Measurements from ENCODE around the gene RAD51B.

RAD51B gene

DNA sequence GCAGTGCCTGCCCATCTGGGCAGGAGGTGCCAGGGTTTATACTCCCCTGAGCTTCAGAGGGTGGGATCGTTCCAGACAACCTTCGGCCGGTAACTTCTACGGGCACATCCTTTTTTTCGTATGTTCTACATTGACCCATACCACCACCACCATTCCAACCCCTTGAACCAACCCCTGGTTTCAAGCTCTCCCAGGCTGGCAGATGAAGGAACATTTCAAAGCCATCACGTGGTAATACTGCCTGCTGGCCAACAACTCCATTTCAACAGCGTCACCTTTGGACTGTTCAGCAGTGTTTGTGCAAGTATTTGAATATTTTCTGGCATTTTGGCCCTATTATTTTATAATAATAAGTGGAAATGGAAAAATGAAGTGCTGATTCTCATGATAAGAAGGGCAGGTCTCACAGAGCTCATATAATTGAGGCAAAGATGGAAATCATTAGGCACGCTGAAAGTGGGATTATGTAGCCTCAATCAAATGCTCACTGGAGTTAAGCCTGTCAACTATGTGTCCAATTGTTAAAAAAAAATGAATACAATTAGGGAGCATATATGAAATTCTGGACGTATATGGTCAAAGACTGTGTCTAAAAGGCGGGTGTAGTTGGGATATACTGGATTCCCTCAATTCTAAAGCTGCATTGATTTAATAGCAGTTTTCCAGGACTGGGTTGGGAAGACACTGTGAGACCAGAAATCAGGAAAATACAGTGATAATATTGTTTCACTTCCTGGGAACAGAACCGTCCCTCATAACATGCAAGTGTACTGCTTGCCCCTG, 811.2 kb downstream of the RAD51B start:
- no peak for DNase-seq

- DNase-seq, result no peak
These were observed 811.9 kb downstream of the RAD51B start for GRCh38 chr14:68631394-68632053.

DNA sequence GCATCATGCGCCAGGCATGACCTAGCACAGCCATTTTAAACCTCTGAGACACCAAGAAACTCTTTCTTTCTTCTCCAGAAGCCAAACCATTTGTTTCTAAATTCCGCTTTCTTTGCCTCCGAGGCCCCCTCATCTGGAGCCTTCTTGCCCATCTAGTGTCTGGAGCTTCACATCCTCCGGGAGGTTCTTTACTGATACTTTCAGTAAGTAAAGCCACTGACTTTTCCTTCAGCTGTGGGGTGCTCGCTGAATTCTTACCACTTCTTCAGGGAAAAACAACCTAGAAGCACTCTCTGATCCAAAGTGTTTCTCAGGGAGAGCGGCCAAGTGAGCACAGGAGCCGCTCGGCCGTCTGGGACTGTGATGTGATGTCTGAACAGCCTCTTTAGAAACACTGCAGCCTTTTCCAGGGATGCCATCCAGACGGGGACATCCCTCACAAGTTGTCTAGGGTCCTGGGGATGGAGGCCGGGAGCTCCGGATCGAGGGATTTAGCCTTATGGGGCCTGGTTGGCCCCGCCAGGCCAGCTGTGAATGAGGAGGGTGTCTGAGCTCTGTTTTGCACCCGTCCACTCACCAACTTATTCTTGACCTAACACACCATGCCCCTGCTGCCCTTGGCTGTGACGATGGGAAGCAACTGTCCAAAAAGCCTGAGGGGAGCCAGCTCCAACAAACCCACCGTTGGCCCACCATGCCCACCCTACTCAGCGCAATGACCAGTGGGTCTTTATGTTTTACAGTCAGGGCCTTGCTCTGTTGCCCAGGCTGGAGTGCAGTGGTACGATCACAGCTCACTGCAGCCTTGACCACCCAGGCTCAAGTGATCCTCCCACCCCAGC, 812.7 kb downstream of the RAD51B start:
- DNase-seq, result no peak

GRCh38 chr14:68633131-68633991, 813.8 kb downstream of the RAD51B start:
- DNase-seq, result peak in 1 of 2 donors; percentile 32

- no peak for DNase-seq
These were observed 814.8 kb downstream of the RAD51B start for GRCh38 chr14:68634332-68634731.

GRCh38 chr14:68634874-68635595, 815.5 kb downstream of the RAD51B start:
- DNase-seq, result no peak

DNA sequence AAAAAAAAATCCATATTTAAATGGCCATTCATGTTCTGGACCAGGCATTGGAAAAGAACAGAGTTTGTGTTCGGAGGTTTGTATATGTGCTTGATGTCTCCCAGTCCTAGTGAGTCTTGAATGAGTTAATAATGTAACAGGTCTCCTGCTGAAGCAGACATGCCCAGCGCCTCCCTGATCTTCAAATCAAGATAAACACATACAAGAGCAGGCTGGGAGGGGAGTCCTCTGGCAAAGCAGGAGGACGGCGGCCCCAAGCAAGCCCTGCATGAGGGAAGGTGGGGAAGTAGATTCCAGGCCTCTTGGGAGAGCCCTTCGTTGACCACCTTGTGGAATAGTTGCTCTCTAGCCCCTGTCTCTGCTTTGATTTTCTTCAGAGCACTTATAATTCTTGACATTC, 817.0 kb downstream of the RAD51B start:
- DNase-seq, result no peak

DNA sequence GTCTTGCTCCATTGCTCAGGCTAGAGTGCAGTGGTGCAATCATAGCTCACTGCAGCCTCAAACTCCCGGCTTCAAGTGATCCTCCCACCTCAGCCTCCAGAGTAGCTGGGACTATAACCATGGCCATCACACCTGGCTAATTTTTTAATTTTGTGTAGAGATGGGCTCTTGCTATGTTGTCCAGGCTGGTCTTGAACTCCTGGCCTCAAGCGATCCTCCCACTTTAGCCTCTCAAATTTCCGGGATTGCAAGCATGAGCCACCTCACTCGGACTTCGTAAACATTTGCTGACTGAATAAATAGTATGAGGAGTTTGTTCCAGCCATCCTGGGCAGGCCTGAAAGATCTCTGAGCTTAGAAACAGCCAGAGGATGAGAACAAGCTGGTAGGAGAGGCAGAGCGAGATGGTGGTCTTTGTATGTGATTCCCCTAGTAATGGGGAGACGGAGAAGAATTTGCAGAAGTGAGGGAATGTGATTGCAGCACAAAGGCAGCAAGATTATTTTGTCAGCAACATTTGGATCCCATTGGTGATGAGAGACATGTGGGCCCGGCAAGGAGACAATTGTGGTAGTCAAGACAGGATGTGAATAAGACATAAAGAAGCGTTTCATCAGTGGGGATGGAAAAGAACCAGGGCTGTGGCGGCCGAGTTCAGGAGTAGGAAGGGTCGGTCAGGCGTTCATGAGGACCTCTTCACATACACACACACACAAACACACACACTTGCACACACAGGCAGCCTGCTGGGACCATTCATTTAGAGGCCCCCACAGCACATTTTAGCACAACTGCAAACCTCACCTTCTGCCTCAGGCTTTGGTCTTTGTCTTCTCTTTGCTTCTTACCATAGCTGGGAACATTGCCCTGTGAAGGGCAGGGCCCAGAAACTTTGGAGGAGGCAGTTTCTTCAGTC, 817.8 kb downstream of the RAD51B start:
- peak; percentile 50 to 62 for DNase-seq

GRCh38 chr14:68638141-68638999, 818.8 kb downstream of the RAD51B start:
- DNase-seq, result no peak

DNA sequence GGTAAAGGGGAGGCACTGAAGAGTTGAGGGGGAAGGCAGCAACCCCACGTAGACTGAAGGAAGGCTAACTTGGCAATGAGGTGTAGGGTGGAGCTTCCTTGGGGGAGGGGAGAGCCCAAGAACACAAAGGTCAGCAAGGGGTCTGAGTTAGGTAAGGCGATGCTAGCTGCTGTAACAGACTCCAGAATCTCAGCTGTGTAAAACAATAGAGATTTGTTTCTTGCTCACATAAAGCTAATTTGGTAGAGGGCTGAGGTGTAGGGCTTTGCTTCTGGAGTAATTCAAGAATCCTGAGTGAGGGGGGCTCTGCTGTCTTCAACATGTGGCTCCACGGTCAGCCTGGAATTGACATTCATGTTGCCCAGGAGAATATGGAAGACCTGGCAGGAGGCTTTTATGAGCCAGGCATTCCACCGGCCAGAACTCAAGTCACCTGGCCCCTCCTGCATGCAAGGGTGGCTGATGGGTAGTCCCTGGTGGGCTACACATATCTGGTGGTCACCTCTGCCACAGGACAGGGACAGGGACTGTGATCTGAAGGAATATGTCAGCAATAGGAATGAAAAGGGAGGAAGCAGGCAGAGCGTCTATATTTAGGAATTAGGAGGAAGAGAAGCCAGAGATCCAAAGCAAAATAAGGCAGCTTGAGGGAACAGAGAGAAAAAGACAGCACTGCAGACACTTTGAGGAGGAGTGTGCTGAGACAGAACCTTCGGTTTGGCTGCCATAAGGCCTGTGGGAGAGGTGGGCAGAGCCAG, 819.6 kb downstream of the RAD51B start:
- DNase-seq, result no peak

- DNase-seq, result no peak
These were observed 820.4 kb downstream of the RAD51B start for GRCh38 chr14:68639758-68640574.

- no peak for DNase-seq
These were observed 824.1 kb downstream of the RAD51B start for GRCh38 chr14:68643673-68644072.

DNA sequence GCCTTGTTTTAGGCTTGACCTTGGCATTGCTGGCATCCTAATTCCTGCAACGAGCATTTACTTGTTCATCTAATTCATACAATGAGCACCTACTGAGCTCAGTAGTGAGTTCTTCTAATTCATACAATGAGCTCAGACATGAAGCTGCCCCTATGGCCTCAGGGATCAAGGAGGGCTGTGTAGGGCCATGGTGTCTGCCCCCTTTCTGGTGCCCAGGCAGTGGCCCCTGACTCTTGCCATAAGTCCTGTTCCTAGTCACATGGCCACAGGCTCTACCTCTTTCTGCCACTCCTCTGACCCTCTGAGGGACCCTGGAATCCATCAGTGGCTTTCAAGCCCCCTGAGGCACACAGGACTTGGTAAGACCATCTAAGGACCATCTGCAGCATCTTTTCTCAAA, 824.5 kb downstream of the RAD51B start:
- no peak for DNase-seq

DNA sequence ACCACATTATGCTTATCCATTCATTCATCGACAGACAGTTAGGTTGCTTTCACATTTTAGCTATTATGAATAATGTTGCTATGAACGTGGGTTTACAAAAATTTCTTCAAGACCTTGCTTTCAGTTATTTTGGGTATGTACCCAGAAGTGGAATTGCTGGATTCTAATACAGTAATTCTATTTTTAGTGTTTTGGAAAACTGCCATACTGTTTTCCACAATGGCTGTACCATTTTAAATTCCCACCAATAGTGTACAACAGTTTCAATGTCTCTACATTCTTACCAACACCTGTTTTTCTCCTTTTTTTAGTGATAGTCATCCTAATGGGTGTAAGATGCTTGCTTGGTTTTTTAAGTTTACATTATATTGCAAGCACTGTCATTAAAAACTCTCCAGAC, 825.8 kb downstream of the RAD51B start:
- DNase-seq, result no peak

DNA sequence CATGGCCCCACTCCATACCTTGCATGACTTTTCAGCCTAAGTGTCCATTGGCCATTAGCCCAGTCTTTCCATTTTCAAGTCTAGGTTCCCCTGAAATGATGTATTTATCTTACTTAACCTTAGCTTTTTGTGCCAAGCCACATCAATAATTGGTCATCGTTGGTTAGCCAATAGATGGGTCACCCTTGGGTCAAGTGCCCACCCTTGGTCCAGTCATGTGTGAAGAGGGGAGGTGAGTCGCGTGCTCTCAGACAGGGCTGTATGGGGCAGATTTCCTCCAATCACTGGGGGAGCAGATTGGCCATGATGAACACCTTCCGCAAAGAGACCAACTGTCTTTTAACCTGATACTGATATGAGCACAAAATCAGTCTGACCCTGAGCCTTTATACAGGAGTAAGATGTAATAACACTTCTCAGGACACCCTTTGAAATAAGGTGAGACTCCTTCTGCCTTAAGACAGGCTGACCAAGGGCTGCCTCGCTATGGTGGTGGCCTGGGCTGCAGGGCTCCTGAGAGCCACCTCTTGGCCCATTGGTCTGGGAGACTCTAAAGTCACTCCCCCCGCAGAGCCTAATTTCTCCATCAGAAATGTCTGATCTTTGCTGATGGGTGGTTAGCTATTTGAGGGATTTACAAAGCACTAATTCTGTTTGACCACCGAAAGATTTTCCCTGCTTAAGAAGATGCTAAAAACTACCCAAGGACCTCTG, 830.1 kb downstream of the RAD51B start:
- no peak for DNase-seq

DNA sequence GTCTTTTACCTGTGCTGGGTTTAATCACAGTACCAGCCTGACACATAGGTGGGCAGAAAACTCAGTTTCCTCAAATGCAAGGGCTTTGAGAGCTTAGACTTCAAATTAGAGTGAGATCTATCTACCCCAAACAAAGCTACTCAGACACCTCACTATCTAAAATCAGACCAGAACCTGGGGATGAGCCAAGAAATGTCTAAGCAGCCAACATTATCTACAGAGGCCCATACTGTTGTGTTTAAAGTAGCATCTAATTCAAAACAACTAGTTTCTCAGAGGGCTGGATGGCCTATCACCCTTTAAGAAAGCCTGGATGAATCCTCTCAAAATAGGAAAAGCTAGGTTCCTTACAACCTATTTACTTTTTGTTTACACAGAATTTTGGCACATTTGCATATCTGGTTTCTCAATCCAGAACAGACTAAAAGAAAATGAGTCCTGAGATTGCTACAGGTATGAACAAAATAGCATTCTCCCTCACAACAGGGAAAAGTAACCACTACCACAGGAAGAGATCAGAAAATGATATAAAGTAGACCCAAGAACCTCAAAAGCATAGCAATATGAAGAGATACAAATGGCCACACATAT, 830.9 kb downstream of the RAD51B start:
- DNase-seq, result no peak

GRCh38 chr14:68651075-68651474, 831.5 kb downstream of the RAD51B start:
- DNase-seq, result no peak

Data from inflammatory macrophage (primary cell).